Testis (tissue), 2 donors: Measurements from ENCODE around the gene LCE2D.

Source experiments
- CTCF ChIP-seq, 3 experiments: fragments of 450-650 bp in 2 of 3; fragments of 200-600 bp in 1 of 3; sonication (generic) in 1 of 3; IDR thresholded peaks; one replicate each; pipeline ENCODE4 v1.5.1; 2016 to 2019; ENCODE audit warnings: antibody characterized with exemption in 3 of 3, mild to moderate bottlenecking in 2 of 3, moderate library complexity in 1 of 3
- POLR2A ChIP-seq: fragments of 450-650 bp; IDR thresholded peaks from one replicate; pipeline ENCODE4 v1.6.1; 2017; ENCODE audit warnings: antibody characterized with exemption, mild to moderate bottlenecking, moderate library complexity

DNA sequence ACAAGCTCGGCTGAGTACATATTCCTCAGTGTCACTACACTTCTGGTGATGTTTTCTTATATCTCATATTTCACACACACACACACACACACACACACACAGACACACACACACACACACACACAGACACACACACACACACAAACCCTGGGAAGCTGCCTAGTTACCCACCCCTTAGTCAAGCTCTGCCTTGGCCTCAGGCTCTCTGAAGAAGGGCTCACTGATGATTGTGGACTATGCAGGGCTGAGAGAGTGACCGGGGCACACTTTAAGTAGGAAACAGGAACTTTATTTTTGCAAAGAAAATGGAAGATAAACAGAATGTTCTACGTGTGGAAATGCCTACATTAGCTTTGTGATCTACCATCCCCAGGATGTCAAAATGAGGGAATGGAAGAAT lies 19.2 kb upstream of the LCE2D start:
- TF ChIP-seq POLR2A (no peak), CTCF (IDR thresholded peaks at IDR 0.05) (no peak)
